Measurements from ENCODE around the gene FARP2.

The FARP2 gene

DNA sequence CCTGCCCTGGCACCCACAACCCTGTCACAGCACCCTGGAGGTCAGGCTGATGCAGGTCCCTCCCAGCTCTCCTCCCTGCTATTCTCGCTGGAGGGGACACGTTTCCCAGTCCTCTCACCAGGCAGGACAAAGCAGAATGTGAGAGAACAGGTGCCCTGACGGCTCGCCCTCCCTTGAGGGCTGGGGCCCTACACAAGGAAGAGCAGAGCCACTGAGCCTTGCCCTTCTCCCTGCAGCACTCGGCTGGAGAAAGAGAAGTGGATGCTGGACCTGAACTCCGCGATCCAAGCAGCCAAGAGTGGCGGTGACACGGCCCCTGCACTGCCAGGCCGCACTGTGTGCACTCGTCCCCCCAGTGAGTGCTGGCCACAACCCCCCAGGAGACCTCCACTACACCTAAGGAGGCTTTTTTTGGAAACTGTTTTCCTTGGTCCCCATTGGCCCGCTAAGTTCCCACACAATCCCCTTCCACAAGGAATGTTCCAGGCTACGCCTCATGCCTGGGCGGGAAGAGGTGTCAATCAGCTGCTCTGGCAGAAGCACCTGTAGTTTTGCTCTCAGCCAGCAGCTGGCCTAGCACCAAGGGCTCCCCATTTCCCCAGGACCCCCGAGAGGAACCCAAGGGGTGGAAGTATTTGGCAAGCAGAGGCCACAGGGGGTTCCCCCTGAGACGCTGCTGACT, 134.9 kb downstream of the FARP2 start:
- no peak for DNase-seq (ENCODE audit: low read depth)

DNA sequence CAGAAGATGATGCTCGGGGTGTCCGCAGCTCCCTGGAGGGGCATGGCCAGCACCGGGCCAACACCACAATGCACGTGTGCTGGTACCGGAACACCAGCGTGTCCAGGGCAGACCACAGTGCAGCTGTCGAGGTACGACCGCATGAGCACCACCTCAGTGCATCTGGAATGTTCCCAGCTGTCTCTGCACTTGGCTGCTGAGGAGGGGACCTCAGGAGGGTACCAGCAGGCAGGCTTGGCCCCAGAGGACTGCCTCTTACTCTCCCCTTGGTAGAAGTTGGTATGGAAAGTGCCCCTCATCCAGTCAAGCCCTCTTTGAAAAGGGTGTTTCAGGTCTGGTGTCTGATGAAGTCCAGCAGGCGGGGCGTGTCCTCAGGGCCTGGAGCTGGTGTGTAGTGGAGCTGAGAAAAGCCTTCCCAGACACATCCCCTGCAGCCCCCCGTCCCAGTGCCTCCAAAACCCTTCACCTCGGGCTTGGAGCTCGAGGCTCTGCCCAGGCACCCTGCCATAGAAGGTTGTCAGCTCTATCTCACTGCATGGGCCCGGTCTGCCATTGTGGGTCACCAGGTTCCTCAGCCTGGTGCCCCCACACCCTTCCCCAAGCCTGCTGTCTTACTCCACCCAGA, 135.6 kb downstream of the FARP2 start:
- no peak for DNase-seq (ENCODE audit: low read depth)

DNA sequence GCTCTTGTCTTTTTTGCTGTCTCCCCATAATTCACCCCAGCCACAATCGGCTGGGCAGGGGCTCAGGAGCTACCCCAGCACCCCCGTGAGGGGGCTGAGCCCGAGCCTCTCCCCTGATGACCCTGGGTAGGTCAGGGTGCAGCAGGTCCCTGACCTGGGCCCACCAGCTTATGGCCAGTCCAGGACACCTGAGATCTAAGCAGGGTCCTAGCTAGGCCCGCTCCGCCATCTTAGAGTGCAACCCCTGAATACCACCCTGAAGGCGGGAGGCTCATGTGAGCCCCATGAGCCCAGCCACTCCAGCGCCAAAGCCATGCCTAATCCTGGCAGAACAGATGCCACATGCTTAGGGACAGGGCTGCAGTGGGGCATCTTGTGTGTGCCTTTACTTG, 136.1 kb downstream of the FARP2 start:
- no peak for DNase-seq (ENCODE audit: low read depth)

DNA sequence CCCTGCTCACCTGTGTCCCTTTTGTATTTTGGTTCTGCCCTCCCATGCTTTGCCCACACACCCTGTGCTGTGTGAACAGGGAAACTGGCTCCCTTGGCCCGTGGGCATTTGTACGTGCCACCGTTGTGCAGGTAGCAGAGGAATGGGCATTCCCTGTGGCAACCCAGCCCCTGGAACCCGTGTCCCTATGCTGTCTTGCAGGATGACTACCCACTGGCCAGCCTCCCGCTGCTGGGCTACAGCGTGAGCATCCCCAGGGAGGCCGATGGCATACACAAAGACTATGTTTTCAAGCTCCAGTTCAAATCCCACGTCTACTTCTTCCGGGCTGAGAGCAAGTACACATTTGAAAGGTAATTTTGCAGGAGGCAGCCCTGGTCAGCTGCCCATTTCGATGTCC, 137.0 kb downstream of the FARP2 start:
- DNase-seq (ENCODE audit: low read depth), result no peak

DNA sequence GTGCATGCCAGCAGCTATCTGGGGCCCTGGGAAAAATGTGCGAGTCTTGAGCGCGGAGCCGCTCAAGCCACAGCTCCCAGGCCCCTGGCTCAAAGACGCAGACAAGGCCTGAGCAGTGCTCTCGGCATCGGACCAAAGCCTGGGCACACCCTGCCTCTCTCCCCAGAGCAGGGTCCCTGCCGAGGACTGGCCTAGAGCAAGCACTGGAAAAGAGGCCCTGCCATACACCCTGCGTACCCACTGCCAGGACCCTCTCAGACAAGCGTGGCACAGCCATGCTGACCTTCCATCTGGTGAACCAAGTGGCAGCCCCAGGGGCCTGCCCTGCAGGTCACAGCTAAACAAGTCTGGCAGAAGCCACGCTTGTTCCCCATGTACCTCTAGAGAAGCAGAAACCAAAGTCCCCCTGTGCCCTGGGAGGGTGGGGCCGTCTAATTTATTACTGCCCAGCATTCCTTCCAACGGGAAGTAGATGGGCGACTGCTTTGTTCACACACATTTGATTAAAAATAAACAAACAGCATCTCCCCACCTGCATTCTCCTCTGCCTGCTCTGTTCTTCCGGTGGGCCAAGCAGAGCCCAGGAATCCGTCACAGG, 138.3 kb downstream of the FARP2 start:
- DNase-seq (ENCODE audit: low read depth), result no peak

DNA sequence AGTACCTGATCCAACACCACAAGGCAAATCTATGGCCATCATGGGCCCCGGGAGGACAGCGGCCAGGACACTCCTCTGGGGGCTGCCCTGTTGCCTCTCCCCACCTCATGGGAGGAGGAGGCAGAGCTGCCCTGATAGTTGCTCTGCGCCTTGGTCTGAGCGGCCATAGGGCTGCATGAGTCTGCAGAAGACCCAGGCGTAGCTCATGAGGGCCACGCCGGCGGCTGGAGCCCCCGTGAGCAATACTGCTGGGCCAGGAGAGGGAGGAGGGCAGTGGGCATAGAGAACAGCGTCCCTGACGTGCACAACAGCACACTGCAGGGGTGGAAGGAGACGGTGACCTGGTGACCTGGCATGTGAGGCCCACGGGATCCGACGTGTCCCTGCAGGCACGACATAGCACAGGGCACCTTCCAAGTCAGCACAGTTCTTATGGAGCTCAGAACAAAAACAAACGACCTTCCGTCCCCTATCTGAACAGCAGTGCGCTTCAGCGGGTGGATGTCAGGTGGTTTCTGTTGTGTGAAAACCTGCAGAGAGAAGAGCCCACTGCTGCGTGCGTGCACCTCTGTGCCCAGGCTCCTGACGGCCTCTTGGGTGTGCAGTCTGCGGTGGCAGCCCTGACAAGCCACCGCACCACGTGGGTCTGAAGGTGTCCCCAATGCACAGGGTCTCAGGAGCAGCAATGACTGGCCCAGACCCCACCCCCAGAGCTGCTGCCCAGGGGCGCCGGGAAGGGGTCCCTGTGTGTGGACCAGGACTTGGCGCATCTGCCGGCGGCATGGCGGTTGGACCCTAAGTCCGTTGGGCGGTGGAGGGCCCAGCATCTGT, 139.3 kb downstream of the FARP2 start:
- no peak for DNase-seq (ENCODE audit: low read depth)

DNA sequence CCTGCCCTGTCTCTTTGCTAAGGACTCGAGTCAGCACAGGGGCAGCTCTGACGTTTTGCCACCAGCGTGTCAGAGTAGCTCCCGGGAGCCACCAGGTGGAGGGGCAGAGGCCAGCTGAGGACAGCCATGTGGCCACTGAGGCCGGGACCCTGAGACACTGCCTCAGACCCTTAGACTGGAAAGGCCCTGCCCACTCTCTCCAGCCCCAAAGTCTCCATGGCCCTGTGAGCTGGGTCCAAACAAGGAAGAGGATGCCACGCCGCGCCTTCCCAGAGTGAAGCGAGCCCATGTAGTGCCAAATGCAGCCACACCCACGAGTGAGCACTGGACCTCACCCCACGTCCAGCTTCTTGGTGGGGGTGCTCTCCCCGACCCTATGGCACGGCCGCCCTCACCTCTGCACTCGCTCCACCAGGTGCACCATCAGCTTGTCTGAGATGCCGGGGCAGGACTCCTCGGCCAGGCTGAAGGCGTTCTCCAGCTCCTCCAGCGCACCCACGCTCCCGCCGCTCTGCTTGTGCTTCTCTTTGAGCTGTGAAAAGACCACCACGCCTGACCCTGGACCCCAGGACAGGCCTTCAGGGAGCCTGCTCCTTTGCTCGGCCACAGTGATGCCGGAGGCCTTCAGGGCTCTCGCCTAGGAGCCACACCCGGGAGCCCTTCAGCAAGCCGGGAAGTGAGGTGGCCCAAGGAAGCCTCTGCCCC, 140.1 kb downstream of the FARP2 start:
- no peak for DNase-seq (ENCODE audit: low read depth)

DNA sequence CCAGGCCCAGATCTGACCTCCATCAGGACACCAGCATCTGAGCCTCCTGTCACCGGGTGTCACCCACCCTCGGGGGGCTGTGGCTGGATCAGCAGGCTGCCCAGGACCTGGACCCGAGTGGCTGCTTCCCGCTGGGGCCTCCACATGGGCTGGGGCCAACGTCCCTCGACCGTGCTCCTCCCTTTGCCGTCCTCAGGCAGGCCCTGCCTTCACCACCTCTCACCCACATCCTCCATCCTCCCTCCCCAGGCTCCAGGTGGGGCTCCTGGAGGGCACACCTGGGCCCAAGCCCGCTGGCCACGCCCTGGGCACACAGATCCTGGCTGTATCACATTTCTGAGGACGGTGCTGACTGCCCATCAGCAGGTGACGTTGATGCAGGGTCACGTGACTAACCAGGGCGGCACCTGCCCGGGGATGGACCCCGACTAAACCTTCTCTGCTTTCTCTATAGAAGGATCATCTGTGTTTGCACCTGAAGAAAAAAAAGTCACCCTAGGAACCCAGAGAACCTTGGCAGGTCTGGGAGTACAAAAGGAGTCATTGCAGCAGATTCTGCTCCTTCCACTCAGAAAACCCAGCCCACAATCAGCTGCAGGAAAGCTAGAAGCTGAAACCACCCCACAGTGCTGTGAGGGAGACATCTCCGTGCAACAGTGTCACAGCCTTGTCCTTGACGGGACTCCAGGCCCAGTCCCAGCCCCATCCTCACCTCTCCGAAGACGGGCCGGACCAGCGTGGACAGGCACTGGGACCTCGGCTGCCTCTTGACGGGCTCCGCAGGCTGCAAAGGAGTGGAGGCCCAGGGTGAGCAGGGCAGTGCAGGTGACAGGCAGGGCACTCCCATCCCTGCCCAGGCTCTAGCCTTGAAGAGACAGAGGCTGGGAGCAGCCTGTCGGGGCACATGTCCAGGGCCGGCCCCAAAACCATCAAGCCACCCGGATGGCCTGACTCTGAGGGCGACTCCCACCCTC, 141.1 kb downstream of the FARP2 start:
- no peak for DNase-seq (ENCODE audit: low read depth)

DNA sequence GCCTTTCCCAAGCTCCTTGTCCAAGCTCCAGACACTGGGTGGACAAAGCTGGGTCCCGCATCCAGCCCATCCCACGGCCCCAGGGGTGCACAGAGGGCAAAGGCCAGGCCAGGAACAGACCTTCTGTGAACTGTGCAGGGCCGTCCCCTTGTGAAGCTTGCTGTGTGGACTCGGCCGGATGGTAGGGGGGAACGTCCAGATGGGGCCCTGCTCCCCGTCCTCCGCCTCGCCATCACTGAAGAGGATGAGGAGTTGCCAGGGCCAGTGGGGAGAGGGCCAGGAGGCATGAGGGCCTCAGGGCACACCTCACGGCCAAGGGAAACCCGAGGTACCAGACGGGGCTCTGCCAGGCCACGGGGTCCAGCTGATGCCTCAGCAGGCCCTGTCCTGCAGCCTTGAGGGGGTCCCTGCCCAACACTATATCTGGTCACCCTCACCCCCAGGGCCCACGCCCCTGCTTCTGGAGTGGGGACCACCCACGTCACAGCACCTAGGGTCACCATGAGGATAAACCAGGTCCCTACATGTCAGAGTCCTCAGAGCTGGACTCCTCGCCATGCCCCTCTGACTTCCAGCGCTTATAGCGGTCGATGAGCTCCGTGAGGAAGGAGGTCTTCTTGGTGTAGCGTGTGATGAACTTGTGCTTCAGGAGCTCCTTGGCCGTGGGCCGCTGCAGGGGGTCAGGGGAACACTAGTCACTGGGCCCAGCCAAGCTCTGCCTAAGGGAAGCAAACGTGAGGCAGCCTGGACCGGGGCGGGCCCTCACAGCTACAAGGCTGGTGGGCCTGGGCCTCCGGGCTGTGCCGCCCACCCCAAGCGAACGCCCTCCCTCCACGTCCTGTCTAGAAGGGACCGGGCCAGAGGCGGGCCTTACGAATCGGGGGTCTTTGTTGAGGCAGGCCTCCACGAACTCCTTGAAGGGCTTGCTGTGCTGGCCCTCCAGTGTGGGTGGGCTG, 142.3 kb downstream of the FARP2 start:
- DNase-seq (ENCODE audit: low read depth), result no peak

DNA sequence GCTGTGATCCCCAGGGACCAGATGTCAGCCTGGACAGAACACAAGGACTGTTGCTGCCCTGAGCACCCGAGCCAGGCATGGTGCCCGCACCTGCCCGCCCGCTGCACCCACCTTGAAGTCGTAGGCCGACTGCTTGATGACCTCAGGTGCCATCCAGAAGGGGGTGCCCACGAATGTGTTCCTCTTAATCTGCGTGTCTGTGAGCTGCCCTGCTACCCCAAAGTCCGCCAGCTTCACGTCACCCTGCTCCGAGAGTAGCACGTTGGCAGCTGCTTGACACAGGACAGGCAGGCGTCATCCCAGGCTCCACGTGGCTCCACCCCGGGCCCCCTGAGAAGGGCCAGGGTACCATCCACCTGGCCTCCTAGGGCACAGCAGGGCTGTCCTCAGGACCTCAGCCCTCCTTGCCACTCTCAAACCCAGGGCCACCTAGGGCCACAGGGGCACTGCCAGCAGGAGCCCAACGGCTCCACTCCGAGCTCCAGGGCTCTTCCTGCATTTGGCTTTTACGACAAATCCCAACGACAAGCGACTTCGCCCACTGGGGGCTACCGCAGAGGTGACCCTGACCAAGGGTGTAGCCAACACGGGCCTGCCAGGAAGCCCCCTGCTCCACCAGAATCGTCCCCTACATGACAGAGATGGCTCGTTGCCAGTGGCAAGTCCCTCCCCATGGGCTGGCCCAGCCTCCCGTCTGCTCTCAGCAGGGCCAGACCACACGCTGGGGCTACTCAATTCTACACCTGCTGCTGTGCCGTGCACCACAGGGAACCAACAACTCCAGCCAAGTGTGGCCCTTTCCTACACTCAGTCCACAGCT, 143.3 kb downstream of the FARP2 start:
- no peak for DNase-seq (ENCODE audit: low read depth)

DNA sequence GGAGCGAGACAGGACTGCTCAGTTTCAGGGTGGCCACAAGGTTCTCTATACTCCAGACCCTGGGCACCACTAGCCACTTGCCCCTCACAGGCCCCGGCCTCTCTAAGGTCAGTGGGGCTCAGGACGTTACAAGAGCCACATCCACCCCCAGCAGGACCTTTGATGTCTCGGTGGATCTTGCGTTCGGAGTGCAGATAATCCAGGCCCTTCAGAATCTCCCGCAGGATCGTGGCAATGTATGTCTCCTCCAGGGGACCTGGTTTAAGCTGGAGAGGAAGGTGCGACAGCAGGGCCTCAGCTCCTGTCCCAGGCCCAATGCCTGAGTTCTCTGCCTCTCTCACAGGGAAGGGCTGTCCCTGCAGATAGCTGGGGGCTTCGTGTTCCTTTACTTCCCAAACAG, 143.9 kb downstream of the FARP2 start:
- DNase-seq (ENCODE audit: low read depth), result no peak

DNA sequence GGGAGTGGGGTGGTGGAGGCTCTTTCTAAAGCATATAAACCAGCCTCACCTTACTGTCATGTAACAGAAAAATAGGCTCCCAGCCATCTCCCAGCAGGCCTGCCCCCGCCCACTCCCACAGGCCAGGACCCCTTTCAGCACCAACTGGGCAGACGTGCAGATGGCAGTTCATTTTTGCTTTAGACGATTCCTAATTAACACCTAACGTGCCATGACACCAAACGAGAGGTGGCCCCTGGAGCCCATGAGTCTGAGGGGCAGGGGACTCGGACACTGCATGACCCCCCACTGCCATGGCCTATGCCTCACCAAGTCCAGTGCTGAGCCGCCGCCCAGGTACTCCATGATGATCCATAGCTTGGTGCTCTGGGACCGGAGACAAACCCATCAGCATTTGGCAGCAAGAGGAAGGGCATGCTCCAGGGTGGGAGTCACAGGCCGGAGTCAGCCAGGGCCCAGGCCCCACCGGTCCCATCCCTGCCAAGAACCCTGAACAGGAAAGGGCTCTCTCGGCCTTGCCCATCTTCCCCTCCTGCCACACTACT, 144.4 kb downstream of the FARP2 start:
- no peak for DNase-seq (ENCODE audit: low read depth)

DNA sequence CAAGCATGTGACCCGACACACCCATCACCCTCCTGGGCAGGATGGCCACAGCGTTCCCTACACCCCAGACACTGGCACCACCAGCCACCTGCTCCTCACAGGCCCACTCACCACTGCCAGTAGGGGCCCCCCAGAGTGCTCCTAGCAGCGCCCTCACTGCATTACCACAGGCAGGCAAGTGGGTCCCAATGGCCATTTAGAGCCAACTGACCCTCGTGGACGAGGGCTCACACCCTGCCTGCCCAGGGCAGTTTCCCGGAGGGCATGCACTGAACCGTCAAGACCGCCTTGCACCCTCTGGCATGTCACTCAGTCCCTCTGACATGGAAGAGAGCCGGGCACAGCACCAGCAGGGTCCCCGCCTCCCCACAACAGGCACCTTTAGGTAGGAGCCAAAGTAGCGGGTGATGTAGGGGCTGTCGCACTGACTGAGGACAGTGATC, 145.0 kb downstream of the FARP2 start:
- no peak for DNase-seq (ENCODE audit: low read depth)

DNA sequence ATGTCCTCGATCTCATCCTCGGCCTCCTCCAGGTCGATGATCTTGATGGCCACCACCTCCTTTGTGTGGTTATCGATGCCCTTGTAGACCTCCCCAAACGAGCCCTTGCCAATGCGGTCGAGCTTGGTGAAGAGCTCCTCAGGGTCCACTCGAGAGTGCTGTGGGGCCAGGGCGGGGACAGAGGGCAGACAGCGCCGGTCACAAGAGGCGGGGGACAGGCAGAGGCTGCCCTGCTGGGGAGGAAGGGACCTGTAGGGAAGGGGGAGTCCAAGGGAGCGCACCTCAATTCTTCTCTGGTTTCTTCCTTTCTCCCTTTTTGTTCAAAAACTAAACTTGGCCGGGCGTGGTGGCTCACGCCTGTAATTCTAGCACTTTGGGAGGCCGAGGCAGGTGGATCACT, 145.5 kb downstream of the FARP2 start:
- no peak for DNase-seq (ENCODE audit: low read depth)

DNA sequence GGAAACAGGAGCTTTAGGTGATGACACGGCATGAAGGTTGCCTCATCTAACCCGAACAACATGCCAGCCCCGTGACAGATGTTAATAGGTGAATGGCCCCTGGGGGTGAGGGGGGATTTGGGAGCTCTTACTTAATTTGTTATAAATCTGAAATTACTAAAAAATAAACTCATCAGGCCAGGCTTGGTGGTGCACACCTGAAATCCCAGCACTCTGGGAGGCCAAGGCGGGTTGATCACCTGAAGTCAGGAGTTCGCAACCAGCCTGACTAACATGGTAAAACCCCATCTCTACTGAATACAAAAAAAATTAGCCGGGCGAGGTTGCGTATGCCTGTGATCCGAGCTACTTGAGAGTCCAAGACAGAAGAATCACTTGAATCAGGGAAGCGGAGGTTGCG, 146.2 kb downstream of the FARP2 start:
- DNase-seq (ENCODE audit: low read depth), result no peak

DNA sequence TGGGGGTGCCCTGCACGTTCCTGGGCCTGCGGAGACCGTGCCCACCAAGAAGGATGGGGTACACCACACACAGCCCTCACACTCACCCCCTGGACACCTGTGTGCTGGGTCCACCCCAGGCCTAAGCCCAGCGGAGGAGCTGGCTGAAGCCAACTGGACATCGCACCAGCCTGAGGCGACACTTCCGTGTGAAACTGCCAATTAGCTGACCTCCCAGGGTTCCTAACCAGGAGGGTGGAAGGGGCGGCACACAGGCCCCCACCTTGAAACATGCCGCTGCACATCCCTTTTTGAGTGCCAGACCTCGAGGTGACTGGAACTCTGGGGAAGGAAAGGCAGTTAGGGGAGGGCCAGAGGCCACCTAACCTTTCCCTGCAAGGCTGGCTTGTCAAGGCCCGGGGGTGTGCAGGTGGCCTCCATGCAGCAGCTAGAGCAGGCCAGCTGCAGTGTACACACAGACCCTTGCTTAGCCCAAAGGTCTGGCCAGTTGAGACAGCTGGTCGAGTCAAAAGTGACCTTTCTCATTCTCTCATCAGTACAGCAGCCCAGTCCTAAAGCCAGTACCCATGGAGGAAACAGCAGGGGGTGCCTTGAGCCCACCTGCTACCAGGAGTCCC, 147.8 kb downstream of the FARP2 start:
- DNase-seq (ENCODE audit: low read depth), result no peak

DNA sequence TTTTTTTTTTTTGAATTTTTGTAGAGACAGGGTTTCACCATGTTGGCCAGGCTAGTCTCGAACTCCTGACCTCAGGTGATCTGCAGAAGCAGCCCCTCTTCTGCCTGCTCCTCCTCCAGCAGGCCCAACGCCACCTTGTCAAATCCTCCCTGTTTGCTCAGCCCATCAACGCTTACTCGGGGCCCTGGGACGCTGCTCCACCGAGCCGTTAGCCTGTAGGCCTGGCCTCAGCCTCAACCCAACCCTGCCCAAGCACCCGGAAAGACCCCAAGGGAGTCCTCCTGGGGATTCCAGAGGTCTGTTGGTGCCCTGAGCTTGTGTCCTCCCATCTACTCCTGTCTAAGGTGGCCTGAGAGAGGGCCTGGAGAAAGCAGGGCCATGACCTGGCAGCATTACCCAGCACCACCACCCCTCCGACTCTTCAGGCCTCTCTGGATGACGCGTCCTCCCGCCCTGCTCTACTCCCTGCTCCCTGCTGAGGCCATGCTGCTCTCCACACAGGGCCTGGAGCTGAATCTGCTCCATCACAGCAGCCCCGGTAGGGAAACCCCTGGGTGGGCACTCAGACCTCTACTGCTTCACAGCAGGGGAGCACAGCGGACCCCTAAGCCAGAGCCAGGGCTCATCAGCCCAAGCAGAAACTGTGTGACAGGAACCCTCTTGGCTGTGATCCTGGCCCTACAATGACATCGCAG, 149.1 kb downstream of the FARP2 start:
- no peak for DNase-seq (ENCODE audit: low read depth)

Measured in activated gamma-delta T cell treated with anti-CD3 and anti-CD28 coated beads, Interleukin-2, amount 50 U/mL, for 16 hours (primary cell).